GM12878 (cell line): ENCODE results near the gene RCE1. TPM values are rescaled to one million over a fixed set of nuclear protein-coding genes. Genes with fewer than 3 reads are reported as not detected.

Experiments used
- BACH1 ChIP-seq: fragments of 450-650 bp; IDR thresholded peaks from 2 replicates; pipeline ENCODE4 v1.6.1; 2017; ENCODE audit warnings: mild to moderate bottlenecking, borderline replicate concordance
- BCL3 ChIP-seq: IDR thresholded peaks from 2 replicates; pipeline ENCODE4 v1.6.1; 2011; ENCODE audit warnings: borderline replicate concordance, low read depth, mild to moderate bottlenecking, moderate library complexity, low read length; ENCODE audit not compliant: insufficient read depth, poor library complexity, severe bottlenecking
- BHLHE40 ChIP-seq, 2 experiments: fragments of 450-650 bp in 1 of 2; IDR thresholded peaks; 2 replicates each; pipeline ENCODE4 v1.6.1; 2011 to 2017; ENCODE audit warnings: low read depth in 2 of 2, borderline replicate concordance in 1 of 2, improper control_type of control experiment in 1 of 2, low read length in 1 of 2, mild to moderate bottlenecking in 1 of 2
- CHD1 ChIP-seq: IDR thresholded peaks from 2 replicates; pipeline ENCODE4 v1.6.1; 2012; ENCODE audit warnings: low read depth, low read length, improper control_type of control experiment
- EP300 ChIP-seq, 2 experiments: fragments of 150-350 bp in 1 of 2; IDR thresholded peaks; 2 replicates each; pipeline ENCODE4 v1.6.1; 2011 to 2012; ENCODE audit warnings: low read depth in 2 of 2, low read length in 2 of 2, borderline replicate concordance in 1 of 2, improper control_type of control experiment in 1 of 2, inconsistent platforms in 1 of 2; ENCODE audit not compliant: control insufficient read depth in 1 of 2
- IKZF1 ChIP-seq: fragments of 450-650 bp; conservative IDR thresholded peaks from 2 replicates; pipeline ENCODE4 v1.6.1; 2017; ENCODE audit warnings: antibody characterized with exemption, mild to moderate bottlenecking
- IKZF2 ChIP-seq, 2 experiments: fragments of 450-650 bp; IDR thresholded peaks; 2 replicates each; pipeline ENCODE4 v1.6.1; 2017; ENCODE audit warnings: mild to moderate bottlenecking in 2 of 2, moderate library complexity in 2 of 2
- IRF4 ChIP-seq: IDR thresholded peaks from 2 replicates; pipeline ENCODE4 v1.6.1; 2011; ENCODE audit warnings: low read depth, low read length
- JUNB ChIP-seq: IDR thresholded peaks from 2 replicates; pipeline ENCODE4 v1.6.1; 2016; ENCODE audit warnings: antibody characterized with exemption, mild to moderate bottlenecking
- MYB ChIP-seq: fragments of 150-350 bp; IDR thresholded peaks from 2 replicates; pipeline ENCODE4 v1.6.1; 2014; ENCODE audit warnings: mild to moderate bottlenecking, low read depth, low read length, borderline replicate concordance
- NFYB ChIP-seq: IDR thresholded peaks from 2 replicates; pipeline ENCODE4 v1.6.1; 2011; ENCODE audit warnings: low read depth, mild to moderate bottlenecking, low read length, improper control_type of control experiment, moderate library complexity; ENCODE audit not compliant: insufficient read depth
- PBX3 ChIP-seq: IDR thresholded peaks from 2 replicates; pipeline ENCODE4 v1.6.1; 2011; ENCODE audit warnings: mild to moderate bottlenecking, low read depth, low read length, moderate library complexity; ENCODE audit not compliant: insufficient replicate concordance
- POLR2AphosphoS2 ChIP-seq: IDR thresholded peaks from 2 replicates; pipeline ENCODE4 v1.6.1; 2011; ENCODE audit warnings: low read depth, mild to moderate bottlenecking, low read length, improper control_type of control experiment, moderate library complexity
- POLR2AphosphoS5 ChIP-seq: IDR thresholded peaks from 2 replicates; pipeline ENCODE4 v1.6.1; 2011; ENCODE audit warnings: mild to moderate bottlenecking, low read length, inconsistent platforms
- RBBP5 ChIP-seq: fragments of 200-600 bp; sonication (generic); conservative IDR thresholded peaks from 2 replicates; pipeline ENCODE4 v1.6.1; 2016
- RCOR1 ChIP-seq: conservative IDR thresholded peaks from 2 replicates; pipeline ENCODE4 v1.6.1; 2012; ENCODE audit warnings: low read depth, low read length, improper control_type of control experiment
- RELB ChIP-seq: fragments of 450-650 bp; IDR thresholded peaks from 2 replicates; pipeline ENCODE4 v1.6.1; 2017; ENCODE audit warnings: low read depth, mild to moderate bottlenecking, moderate library complexity
- STAT1 ChIP-seq: fragments of 450-650 bp; conservative IDR thresholded peaks from 2 replicates; pipeline ENCODE4 v1.6.1; 2014; ENCODE audit warnings: antibody characterized with exemption, mild to moderate bottlenecking
- YY1 ChIP-seq: IDR thresholded peaks from 2 replicates; pipeline ENCODE4 v1.6.1; 2011; ENCODE audit warnings: low read depth, mild to moderate bottlenecking, low read length
- ZNF687 ChIP-seq: fragments of 450-650 bp; IDR thresholded peaks from 2 replicates; pipeline ENCODE4 v1.6.1; 2017; ENCODE audit warnings: mild to moderate bottlenecking, moderate library complexity
- ZSCAN29 ChIP-seq: fragments of 450-650 bp; IDR thresholded peaks from 2 replicates; pipeline ENCODE4 v1.6.1; 2017; ENCODE audit warnings: mild to moderate bottlenecking, moderate library complexity
- polyA plus RNA-seq, 11 experiments: library from polyadenylated mRNA; depleted of rRNA in 4 of 11; unstranded in 6 of 11; stranded (reverse) in 5 of 11; fragments of >200 nt; fragmentation: Nextera tagmentation in 4 of 11; fragmentation: Illumina TruSeq in 1 of 11; extraction: Ambion mirVana in 4 of 11; extraction: Trizol in 1 of 11; gene quantifications; 1 replicate in 1 of 11; 2 replicates in 10 of 11; pipeline versions ENCODE4 v1.2.1 to v1.2.3, GENCODE V29; 2011 to 2016; ENCODE audit warnings: inconsistent platforms in 2 of 11, missing spikeins in 2 of 11, low read depth in 1 of 11
- total RNA-seq, 4 experiments: library from RNA; depleted of rRNA in 3 of 4; stranded (reverse); fragments of >200 nt in 3 of 4; fragmentation: Illumina TruSeq in 1 of 4; extraction: Trizol in 1 of 4; gene quantifications; 2 replicates each; pipeline versions ENCODE4 v1.2.1 to v1.2.3, GENCODE V29; 2013 to 2021

RCE1 gene
- total and polyA plus RNA-seq, 10 of the 15 experiments (the other 5 are each of a cell fraction or from before 2014, with no cell fraction given), result 0.79 to 32.9 (median 16.4) TPM

GRCh38 chr11:66855574-66856495 lies 12.6 kb downstream of the RCE1 start (continued):
- TF ChIP-seq ZNF687 (peak; percentile 62; the same call in 1 of the 2 replicates), RBBP5 (no peak), STAT1 (0 out of 2 replicates have a peak, but pooled peaks have one; percentile 32), CHD1 (no peak), IRF4 (no peak), JUNB (no peak), EP300 (IDR thresholded peaks at IDR 0.05; ENCODE audit: borderline replicate concordance in 1 of 2, control insufficient read depth in 1 of 2, low read depth in 2 of 2, low read length in 2 of 2) (no peak), POLR2AphosphoS2 (no peak), POLR2AphosphoS5 (peak; percentile 66; the same call in 1 of the 2 replicates), NFYB (peak; percentile 45; the same call in 1 of the 2 replicates), ZSCAN29 (no peak), BACH1 (peak; percentile 13; the same call in 1 of the 2 replicates), YY1 (no peak), MYB (no peak), RCOR1 (no peak), IKZF1 (peak; percentile 92), PBX3 (no peak), RELB (peak; percentile 74), BHLHE40 (IDR thresholded peaks at IDR 0.05; ENCODE audit: borderline replicate concordance in 1 of 2, low read depth in 2 of 2, low read length in 1 of 2) (0 out of 4 replicates have a peak, but pooled peaks of 1 of the 2 experiments have one; percentile 8), BCL3 (no peak), IKZF2 (IDR thresholded peaks at IDR 0.05) (peak; percentile 87 to 88)
